PC-9 (cell line): ENCODE measurements around the gene BAZ1B. TPM values are rescaled to one million over a fixed set of nuclear protein-coding genes. Genes with fewer than 3 reads are reported as not detected.
"Not testable (repeated sequence)": the region's sequence is repeated elsewhere in the genome, so short reads cannot be mapped to it uniquely, and the experiment has no call there.

Experiments
- BruUV-seq: library from RNA; stranded (reverse); fragments of 400-500 nt; replicated peaks from 2 replicates; lab custom pipeline; 2021; lab: Mats Ljungman, UMichigan
- CTCF ChIA-PET: fragments of 300-600 bp; sonication (Branson Sonifier 250); formaldehyde crosslinking; loops from one replicate; lab custom pipeline; 2022; ENCODE audit warnings: antibody characterized with exemption; lab: Charles Lee
- POLR2A ChIA-PET: fragments of 300-600 bp; sonication (Branson Sonifier 250); formaldehyde crosslinking; loops from one replicate; lab custom pipeline; 2022; ENCODE audit warnings: antibody characterized with exemption; ENCODE audit not compliant: unreplicated experiment; lab: Charles Lee
- DNase-seq, 2 experiments: peaks; one replicate each; pipeline versions ENCODE4 v3.0.0 to v3.0.0-alpha.2; 2015 to 2022; ENCODE audit warnings: mixed read lengths in 1 of 2
- H2AFZ ChIP-seq: fragments of 200-600 bp; sonication (generic); 2 replicates; pipeline ENCODE4 v1.8.1; 2017; ENCODE audit warnings: antibody characterized with exemption
- H3F3A ChIP-seq: fragments of 200-600 bp; sonication (generic); 2 replicates; pipeline ENCODE4 v1.8.1; 2017; ENCODE audit warnings: antibody characterized with exemption, mild to moderate bottlenecking, low read depth; ENCODE audit not compliant: insufficient read depth
- H3K27ac ChIP-seq: fragments of 200-600 bp; sonication (generic); 2 replicates; pipeline ENCODE4 v1.6.1; 2016; ENCODE audit warnings: mixed run types
- H3K27me3 ChIP-seq: fragments of 200-600 bp; sonication (generic); 2 replicates; pipeline ENCODE4 v1.6.1; 2016; ENCODE audit warnings: low read depth, mixed run types; ENCODE audit not compliant: insufficient read depth
- H3K36me3 ChIP-seq: fragments of 200-600 bp; sonication (generic); 2 replicates; pipeline ENCODE4 v1.6.1; 2016; ENCODE audit warnings: low read depth, mixed run types
- H3K4me1 ChIP-seq: fragments of 200-600 bp; sonication (generic); replicated peaks from 2 replicates; pipeline ENCODE4 v1.6.1; 2016; ENCODE audit warnings: mixed run types; ENCODE audit not compliant: insufficient read depth
- H3K4me2 ChIP-seq: fragments of 200-600 bp; sonication (generic); 2 replicates; pipeline ENCODE4 v1.6.1; 2017; ENCODE audit warnings: mixed run types
- H3K4me3 ChIP-seq: fragments of 200-600 bp; sonication (generic); 2 replicates; pipeline ENCODE4 v1.6.1; 2016; ENCODE audit warnings: mixed run types
- H3K79me2 ChIP-seq: fragments of 200-600 bp; sonication (generic); 2 replicates; pipeline ENCODE4 v1.6.1; 2017; ENCODE audit warnings: low read depth, mixed run types
- H3K9me2 ChIP-seq: fragments of 200-600 bp; sonication (generic); 2 replicates; pipeline ENCODE4 v1.8.1; 2017; ENCODE audit warnings: mild to moderate bottlenecking; ENCODE audit not compliant: insufficient read depth
- H3K9me3 ChIP-seq: fragments of 200-600 bp; sonication (generic); 2 replicates; pipeline ENCODE4 v1.8.1; 2016; ENCODE audit warnings: low read depth; ENCODE audit not compliant: insufficient read depth
- H4K20me1 ChIP-seq: fragments of 200-600 bp; sonication (generic); 2 replicates; pipeline ENCODE4 v1.8.1; 2017; ENCODE audit not compliant: insufficient read depth
- CTCF ChIP-seq: fragments of 200-600 bp; sonication (generic); conservative IDR thresholded peaks from 2 replicates; pipeline ENCODE4 v1.6.1; 2017; ENCODE audit warnings: mixed run types, antibody characterized with exemption, mild to moderate bottlenecking, moderate library complexity
- EZH2 ChIP-seq: fragments of 200-600 bp; sonication (generic); IDR thresholded peaks from 2 replicates; pipeline ENCODE4 v1.8.0; 2017; ENCODE audit warnings: antibody characterized with exemption, low read depth
- intact Hi-C: fragments of 100-400 bp; cut with micrococcal nuclease; formaldehyde crosslinking; loops from one replicate; pipeline ENCODE4 v1.10.0; 2022; ENCODE audit not compliant: unreplicated experiment
- total RNA-seq: library from RNA; stranded (reverse); gene quantifications from 2 replicates; pipeline ENCODE4 v1.2.3, GENCODE V29; 2021

The BAZ1B gene
- total RNA-seq, 1 experiment from 2014 or later: 88.4 TPM

GRCh38 chr7:73530800-73531199 lies 8.7 kb upstream of the BAZ1B start:
- CTCF ChIA-PET: no interaction called here
- BruUV-seq: no TSS peak
- TF ChIP-seq CTCF (no peak), EZH2 (no peak)
- no peak overlapping the region for H3K4me2 ChIP-seq
- H4K20me1 ChIP-seq: no peaks in the 10 kb centered on the region
- H2AFZ ChIP-seq: no peak overlapping the region
- no peak overlapping the region for H3K4me3 ChIP-seq
- no peaks in the 10 kb centered on the region for H3K79me2 ChIP-seq
- intact Hi-C loops: no loop called here
- no peaks in the 10 kb centered on the region for H3K9me3 ChIP-seq
- DNase-seq: no peak
- H3K36me3 ChIP-seq: no peaks in the 10 kb centered on the region
- POLR2A ChIA-PET: no interaction called here
- no peaks in the 10 kb centered on the region; the same call in 1 of the 2 replicates for H3F3A ChIP-seq
- H3K9me2 ChIP-seq: no peaks in the 10 kb centered on the region
- no peaks in the 10 kb centered on the region for H3K4me1 ChIP-seq
- H3K27me3 ChIP-seq: no peaks in the 10 kb centered on the region
- H3K27ac ChIP-seq: no peak overlapping the region

- BruUV-seq: no TSS peak
- intact Hi-C loops: no loop called here
- H3K27me3 ChIP-seq: no peaks in the 10 kb centered on the region
- H3K27ac ChIP-seq: no peak overlapping the region
- no peaks in the 10 kb centered on the region for H3K79me2 ChIP-seq
- no peak overlapping the region for H2AFZ ChIP-seq
- CTCF ChIA-PET: interaction anchor here (0.6 kb wide), 2 partner anchors 12 to 329 kb away, joined by 3 to 8 read pairs; no protein-coding TSS in a partner anchor
- H3K4me3 ChIP-seq: no peak overlapping the region
- DNase-seq: no peak
- H3K36me3 ChIP-seq: no peaks in the 10 kb centered on the region
- no peak overlapping the region for H3K4me2 ChIP-seq
- POLR2A ChIA-PET: interaction anchor here (0.6 to 0.8 kb wide), 3 partner anchors 31 to 832 kb away, joined by 3 to 9 read pairs (median 5); partner anchors contain the start of gene MLXIPL
- no peaks in the 10 kb centered on the region for H3K9me3 ChIP-seq
- H3F3A ChIP-seq: peaks cover 4% of the 10 kb centered on the region; the same call in 1 of the 2 replicates
- H3K4me1 ChIP-seq: 0 out of 2 replicates have a peak, but pooled peaks cover 4% of the 10 kb centered on the region
- no peaks in the 10 kb centered on the region for H3K9me2 ChIP-seq
- H4K20me1 ChIP-seq: no peaks in the 10 kb centered on the region
- no peak for TF ChIP-seq EZH2
- no peak for TF ChIP-seq CTCF
Measured at GRCh38 chr7:73526896-73527821, 5.1 kb upstream of the BAZ1B start.

- H3K27ac ChIP-seq, DNase-seq, intact Hi-C loops, H3K27me3 ChIP-seq, H3K4me1 ChIP-seq, H3K9me3 ChIP-seq, H4K20me1 ChIP-seq, H3K4me2 ChIP-seq, H2AFZ ChIP-seq, H3K79me2 ChIP-seq, H3K36me3 ChIP-seq, H3F3A ChIP-seq, H3K4me3 ChIP-seq, CTCF ChIA-PET, BruUV-seq, H3K9me2 ChIP-seq: not testable (repeated sequence)
- POLR2A ChIA-PET: interaction anchor here (0.6 kb wide), 1 partner anchor 134 kb away, joined by 4 read pairs; no protein-coding TSS in a partner anchor
Measured at GRCh38 chr7:73526158-73526494, 4.0 kb upstream of the BAZ1B start.
